Measurements from ENCODE around the gene VRK2. TPM values are rescaled to one million over a fixed set of nuclear protein-coding genes. Genes with fewer than 3 reads are reported as not detected.

The VRK2 gene
- total RNA-seq, 1 experiment from 2014 or later = 39.6 TPM

DNA sequence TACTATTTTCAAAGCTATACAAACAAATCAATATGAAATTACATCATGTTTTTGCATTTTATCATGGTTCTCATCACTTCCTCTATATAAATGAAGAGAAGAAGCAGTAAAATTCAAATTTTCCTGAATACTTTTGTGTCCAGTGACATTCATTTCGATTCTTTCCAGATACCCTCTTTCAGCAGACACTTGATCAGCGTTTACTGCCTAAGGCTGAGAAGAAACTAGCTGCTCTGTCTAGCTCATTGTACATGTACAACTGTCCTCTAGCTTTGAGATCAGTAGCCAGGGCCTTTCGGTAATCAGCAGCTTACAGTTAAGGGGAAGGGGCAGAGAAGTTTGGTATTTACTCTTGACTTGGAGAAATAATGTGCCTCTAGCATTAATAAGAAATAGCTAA, 4.8 kb downstream of the VRK2 start:
- ATAC-seq (no peak), DNase-seq (ENCODE audit: low read depth, low spot score) (no peak)
- Histone ChIP-seq H3K9me3 (ENCODE audit: control insufficient read depth, insufficient read depth, low read depth, low read length) (no peaks in the 10 kb centered on the region), H3K4me3 (ENCODE audit: low read depth in 2 of 2, low read length in 2 of 2) (no peak overlapping the region), H3K27me3 (ENCODE audit: control insufficient read depth, insufficient read depth, low read length) (no peaks in the 10 kb centered on the region), H3K27ac (ENCODE audit: low read length) (no peak overlapping the region), H3K36me3 (ENCODE audit: control insufficient read depth, insufficient read depth, low read length) (peaks cover 14% of the 10 kb centered on the region; the same call in 1 of the 2 replicates), H3K4me1 (ENCODE audit: control insufficient read depth, insufficient read depth, low read length) (no peaks in the 10 kb centered on the region; the same call in 1 of the 2 replicates)
- intact Hi-C loops (cut with micrococcal nuclease; ENCODE audit: unreplicated experiment) = no loop called here
- TF ChIP-seq SIN3A (IDR thresholded peaks at IDR 0.05; ENCODE audit: borderline replicate concordance, insufficient read depth, low read depth, low read length) (no peak), TCF7L2 (IDR thresholded peaks at IDR 0.05; ENCODE audit: low read depth, low read length) (no peak)
- TF ChIP-seq, protein P1, sequence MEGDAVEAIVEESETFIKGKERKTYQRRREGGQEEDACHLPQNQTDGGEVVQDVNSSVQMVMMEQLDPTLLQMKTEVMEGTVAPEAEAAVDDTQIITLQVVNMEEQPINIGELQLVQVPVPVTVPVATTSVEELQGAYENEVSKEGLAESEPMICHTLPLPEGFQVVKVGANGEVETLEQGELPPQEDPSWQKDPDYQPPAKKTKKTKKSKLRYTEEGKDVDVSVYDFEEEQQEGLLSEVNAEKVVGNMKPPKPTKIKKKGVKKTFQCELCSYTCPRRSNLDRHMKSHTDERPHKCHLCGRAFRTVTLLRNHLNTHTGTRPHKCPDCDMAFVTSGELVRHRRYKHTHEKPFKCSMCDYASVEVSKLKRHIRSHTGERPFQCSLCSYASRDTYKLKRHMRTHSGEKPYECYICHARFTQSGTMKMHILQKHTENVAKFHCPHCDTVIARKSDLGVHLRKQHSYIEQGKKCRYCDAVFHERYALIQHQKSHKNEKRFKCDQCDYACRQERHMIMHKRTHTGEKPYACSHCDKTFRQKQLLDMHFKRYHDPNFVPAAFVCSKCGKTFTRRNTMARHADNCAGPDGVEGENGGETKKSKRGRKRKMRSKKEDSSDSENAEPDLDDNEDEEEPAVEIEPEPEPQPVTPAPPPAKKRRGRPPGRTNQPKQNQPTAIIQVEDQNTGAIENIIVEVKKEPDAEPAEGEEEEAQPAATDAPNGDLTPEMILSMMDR (IDR thresholded peaks at IDR 0.05) = no peak
- CTCF ChIA-PET = no interaction called here
- no TSS peak for BruUV-seq (replicated peaks)
- POLR2A ChIA-PET = no interaction called here
- in situ Hi-C loops (cut with HindIII; ENCODE audit: low pct_unique_long_range_greater_than_20kb, low sequenced_read_pairs) = no loop called here

DNA sequence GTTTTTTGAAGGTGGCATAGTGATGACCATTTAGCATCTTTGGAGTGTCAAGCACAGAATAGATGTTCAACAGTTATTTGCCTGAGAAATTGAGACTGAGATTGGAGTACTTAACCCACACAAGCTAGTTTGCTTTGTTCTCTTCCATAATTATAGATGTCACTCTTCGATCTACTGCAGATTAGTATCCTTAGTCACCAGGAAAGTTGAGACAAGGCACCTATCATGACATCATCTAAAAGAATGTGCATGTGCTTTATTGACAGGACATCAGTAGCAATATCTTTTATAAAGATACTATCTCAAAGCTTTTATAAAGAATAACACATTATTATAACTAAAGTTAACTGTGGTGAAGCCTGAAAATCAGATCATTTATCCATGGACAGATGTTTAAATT, 6.4 kb downstream of the VRK2 start:
- H3K27ac ChIP-seq (ENCODE audit: low read length) = no peak overlapping the region
- DNase-seq (ENCODE audit: low read depth, low spot score) (no peak), ATAC-seq (no peak)
- H3K9me3 ChIP-seq (ENCODE audit: control insufficient read depth, insufficient read depth, low read depth, low read length) = no peaks in the 10 kb centered on the region
- H3K4me3 ChIP-seq (ENCODE audit: low read depth in 2 of 2, low read length in 2 of 2) = no peak overlapping the region
- intact Hi-C loops (cut with micrococcal nuclease; ENCODE audit: unreplicated experiment) (no loop called here), in situ Hi-C loops (cut with HindIII; ENCODE audit: low pct_unique_long_range_greater_than_20kb, low sequenced_read_pairs) (no loop called here)
- ChIA-PET POLR2A (interaction anchor here (0.7 kb wide), 1 partner anchor 188 kb away, joined by 4 read pairs; the partner anchor contains the start of gene FANCL), CTCF (no interaction called here)
- BruUV-seq (replicated peaks) = no TSS peak
- H3K36me3 ChIP-seq (ENCODE audit: control insufficient read depth, insufficient read depth, low read length) = peaks cover 14% of the 10 kb centered on the region; the same call in 1 of the 2 replicates
- H3K4me1 ChIP-seq (ENCODE audit: control insufficient read depth, insufficient read depth, low read length) = no peaks in the 10 kb centered on the region; the same call in 1 of the 2 replicates
- TF ChIP-seq, protein P1 (IDR thresholded peaks at IDR 0.05) = no peak
- TF ChIP-seq, protein P2, sequence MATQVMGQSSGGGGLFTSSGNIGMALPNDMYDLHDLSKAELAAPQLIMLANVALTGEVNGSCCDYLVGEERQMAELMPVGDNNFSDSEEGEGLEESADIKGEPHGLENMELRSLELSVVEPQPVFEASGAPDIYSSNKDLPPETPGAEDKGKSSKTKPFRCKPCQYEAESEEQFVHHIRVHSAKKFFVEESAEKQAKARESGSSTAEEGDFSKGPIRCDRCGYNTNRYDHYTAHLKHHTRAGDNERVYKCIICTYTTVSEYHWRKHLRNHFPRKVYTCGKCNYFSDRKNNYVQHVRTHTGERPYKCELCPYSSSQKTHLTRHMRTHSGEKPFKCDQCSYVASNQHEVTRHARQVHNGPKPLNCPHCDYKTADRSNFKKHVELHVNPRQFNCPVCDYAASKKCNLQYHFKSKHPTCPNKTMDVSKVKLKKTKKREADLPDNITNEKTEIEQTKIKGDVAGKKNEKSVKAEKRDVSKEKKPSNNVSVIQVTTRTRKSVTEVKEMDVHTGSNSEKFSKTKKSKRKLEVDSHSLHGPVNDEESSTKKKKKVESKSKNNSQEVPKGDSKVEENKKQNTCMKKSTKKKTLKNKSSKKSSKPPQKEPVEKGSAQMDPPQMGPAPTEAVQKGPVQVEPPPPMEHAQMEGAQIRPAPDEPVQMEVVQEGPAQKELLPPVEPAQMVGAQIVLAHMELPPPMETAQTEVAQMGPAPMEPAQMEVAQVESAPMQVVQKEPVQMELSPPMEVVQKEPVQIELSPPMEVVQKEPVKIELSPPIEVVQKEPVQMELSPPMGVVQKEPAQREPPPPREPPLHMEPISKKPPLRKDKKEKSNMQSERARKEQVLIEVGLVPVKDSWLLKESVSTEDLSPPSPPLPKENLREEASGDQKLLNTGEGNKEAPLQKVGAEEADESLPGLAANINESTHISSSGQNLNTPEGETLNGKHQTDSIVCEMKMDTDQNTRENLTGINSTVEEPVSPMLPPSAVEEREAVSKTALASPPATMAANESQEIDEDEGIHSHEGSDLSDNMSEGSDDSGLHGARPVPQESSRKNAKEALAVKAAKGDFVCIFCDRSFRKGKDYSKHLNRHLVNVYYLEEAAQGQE (IDR thresholded peaks at IDR 0.05; ENCODE audit: insufficient read depth in 1 of 2, low read depth in 2 of 2, low read length in 1 of 2) = no peak
- no peak for TF ChIP-seq POLR2AphosphoS5 (IDR thresholded peaks at IDR 0.05; ENCODE audit: low read depth, low read length)
- no peak for TF ChIP-seq SIN3A (IDR thresholded peaks at IDR 0.05; ENCODE audit: borderline replicate concordance, insufficient read depth, low read depth, low read length)
- TF ChIP-seq TCF7L2 (IDR thresholded peaks at IDR 0.05; ENCODE audit: low read depth, low read length) = no peak
- no peaks in the 10 kb centered on the region for H3K27me3 ChIP-seq (ENCODE audit: control insufficient read depth, insufficient read depth, low read length)
